ENCODE data around the gene GPC6.

GPC6 gene

DNA sequence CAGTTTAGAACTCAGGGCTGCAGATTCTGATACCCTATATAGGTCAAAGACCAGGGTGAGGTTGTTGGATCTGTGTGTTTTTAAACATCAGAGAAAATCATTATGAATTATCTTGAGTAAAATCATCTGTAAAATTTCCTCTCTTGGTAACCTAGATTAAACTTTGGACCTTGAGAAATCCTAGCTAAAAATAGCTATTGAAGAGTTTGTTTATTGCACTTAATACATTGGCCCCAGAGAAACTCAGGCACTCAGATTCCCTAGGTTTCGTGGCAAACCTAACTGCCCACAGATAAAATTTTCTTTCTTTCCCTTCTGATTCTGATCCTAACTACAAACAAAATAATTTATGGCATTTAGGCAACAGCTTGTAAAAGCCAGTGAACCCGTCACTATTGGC lies 102.3 kb downstream of the GPC6 start:
- no peak for TF ChIP-seq CTCF (IDR thresholded peaks at IDR 0.05; ENCODE audit: low read depth, low read length, missing control alignments)
- DNase-seq (ENCODE audit: low read depth), result no peak
- no peak overlapping the region for H3K4me3 ChIP-seq (ENCODE audit: low read depth, low read length)

DNA sequence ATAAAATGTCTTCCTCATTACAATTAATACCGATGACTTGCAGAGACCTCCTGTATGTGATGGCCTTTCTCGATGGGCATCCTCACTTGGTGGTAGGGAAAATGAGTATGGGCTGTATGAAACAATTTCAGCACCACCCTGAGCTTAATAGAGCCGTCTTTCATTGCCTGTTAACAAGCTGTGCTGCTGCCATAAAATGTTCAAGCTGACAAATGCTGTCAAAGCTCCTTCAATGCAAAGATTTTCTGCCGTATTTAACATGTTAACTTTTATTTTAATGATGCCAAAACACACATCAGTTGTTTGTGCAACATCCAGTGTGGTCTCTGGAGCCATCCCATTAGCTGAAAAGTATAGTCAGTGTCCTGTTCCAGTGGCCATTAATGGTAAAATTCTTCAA lies 110.1 kb downstream of the GPC6 start:
- DNase-seq (ENCODE audit: low read depth), result no peak
- no peak overlapping the region for H3K4me3 ChIP-seq (ENCODE audit: low read depth, low read length)
- no peak for TF ChIP-seq CTCF (IDR thresholded peaks at IDR 0.05; ENCODE audit: low read depth, low read length, missing control alignments)

DNA sequence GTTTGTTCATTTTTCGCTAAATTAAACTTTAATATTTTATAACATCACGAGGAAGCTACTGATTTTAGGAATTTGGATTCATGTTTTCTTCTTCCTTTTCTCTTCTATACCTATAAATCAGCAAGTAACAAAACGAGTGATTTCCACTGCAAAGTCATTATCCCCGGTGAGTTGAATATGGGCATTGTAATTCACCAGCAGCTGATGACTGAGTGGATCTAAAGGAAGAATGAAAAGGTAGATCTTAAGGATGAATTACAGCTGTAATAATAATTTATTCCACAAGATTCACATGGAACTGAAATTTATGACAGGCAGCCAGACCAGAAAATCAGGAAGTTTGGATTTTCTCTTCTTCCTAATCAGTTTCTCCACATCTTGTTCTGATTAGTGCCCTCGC lies 111.4 kb downstream of the GPC6 start:
- H3K4me3 ChIP-seq (ENCODE audit: low read depth, low read length), result no peak overlapping the region
- no peak for TF ChIP-seq CTCF (IDR thresholded peaks at IDR 0.05; ENCODE audit: low read depth, low read length, missing control alignments)
- DNase-seq (ENCODE audit: low read depth), result no peak

DNA sequence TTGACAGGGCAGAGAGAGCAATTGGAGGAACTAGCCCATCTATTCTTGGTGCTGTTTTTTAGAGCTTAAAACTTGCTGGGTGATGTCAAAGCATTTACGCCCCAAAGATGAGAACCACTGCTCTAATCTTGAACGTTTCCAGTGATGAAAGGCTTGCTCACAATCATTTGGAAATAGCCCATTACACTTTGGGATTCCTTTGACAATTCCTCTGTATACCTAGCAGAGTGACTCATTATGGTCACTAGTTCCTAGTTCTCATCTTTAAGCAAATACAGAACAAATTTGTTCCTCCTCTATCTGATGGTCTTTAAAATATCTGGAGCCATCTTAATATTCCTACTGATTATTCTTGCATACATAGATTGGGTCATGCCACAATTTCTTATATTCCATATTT lies 112.3 kb downstream of the GPC6 start:
- H3K4me3 ChIP-seq (ENCODE audit: low read depth, low read length), result no peak overlapping the region
- no peak for TF ChIP-seq CTCF (IDR thresholded peaks at IDR 0.05; ENCODE audit: low read depth, low read length, missing control alignments)
- DNase-seq (ENCODE audit: low read depth), result no peak

DNA sequence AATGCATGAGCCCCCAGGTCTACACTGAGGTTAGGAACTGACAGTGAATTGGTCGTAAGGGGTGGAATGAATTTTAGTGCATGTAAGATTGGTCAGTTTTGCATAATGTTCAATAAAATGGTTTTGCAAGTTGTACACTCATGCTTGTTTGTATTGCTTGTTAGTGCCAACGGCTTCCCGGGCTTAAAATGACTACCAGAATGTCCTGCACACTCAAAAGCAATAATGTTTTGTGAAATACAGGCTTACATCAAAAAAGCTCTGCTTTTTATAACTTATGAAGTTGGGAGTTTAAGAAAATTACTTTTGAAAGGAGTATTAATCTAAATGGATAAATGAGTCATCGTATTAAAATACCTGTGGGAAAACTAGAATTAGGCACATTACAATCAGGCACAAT lies 112.9 kb downstream of the GPC6 start:
- no peak overlapping the region for H3K4me3 ChIP-seq (ENCODE audit: low read depth, low read length)
- DNase-seq (ENCODE audit: low read depth), result no peak
- no peak for TF ChIP-seq CTCF (IDR thresholded peaks at IDR 0.05; ENCODE audit: low read depth, low read length, missing control alignments)

- H3K4me3 ChIP-seq (ENCODE audit: low read depth, low read length), result no peak overlapping the region
- no peak for DNase-seq (ENCODE audit: low read depth)
- no peak for TF ChIP-seq CTCF (IDR thresholded peaks at IDR 0.05; ENCODE audit: low read depth, low read length, missing control alignments)
Measured at GRCh38 chr13:93341517-93341916, 114.9 kb downstream of the GPC6 start.

GRCh38 chr13:93343097-93343496 lies 116.5 kb downstream of the GPC6 start:
- no peak overlapping the region for H3K4me3 ChIP-seq (ENCODE audit: low read depth, low read length)
- TF ChIP-seq CTCF (IDR thresholded peaks at IDR 0.05; ENCODE audit: low read depth, low read length, missing control alignments), result no peak
- DNase-seq (ENCODE audit: low read depth), result no peak

Measured in GM12864 (cell line).